ENCODE results near the gene BCL2L12.
"Not testable (repeated sequence)": the region's sequence is repeated elsewhere in the genome, so short reads cannot be mapped to it uniquely, and the experiment has no call there.

The BCL2L12 gene, protein sequence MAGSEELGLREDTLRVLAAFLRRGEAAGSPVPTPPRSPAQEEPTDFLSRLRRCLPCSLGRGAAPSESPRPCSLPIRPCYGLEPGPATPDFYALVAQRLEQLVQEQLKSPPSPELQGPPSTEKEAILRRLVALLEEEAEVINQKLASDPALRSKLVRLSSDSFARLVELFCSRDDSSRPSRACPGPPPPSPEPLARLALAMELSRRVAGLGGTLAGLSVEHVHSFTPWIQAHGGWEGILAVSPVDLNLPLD

DNA sequence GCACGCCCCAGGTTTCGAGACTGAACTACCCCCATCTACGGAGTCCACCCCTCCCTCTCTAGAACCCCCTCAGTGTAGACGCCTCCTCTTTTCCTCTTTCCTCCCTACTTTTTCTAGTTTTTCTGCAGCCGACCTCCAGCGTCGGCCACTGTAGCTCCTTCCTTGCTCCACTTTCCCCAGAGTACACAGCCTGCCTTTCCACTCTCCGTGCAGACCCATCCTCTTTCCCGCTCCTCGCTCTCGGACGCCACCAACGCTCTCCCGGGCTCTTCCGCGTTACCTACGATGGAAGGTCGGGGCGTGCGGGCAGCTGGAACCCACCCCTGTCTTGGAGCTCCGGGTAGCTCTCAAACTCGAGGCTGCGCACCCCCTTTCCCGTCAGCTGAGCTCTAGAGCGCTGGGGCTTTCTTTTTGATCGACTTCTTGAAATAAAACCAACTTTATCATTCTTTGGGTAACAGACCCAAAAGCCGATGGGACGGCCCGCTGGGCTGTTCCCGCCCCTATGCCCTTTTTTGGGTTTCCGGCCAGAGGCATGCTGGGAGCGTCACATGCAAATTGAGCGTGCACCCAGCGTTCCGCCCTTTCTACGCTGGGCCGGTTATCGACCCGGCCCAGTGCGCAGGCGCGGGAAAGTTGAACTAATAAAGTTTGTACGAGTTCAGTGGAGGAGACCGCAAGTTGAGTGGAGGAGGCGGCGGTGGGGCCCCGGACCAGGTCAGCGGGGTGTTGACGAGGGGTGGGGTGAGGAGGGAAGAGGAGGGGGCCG lies at the start of gene BCL2L12, which contains the start of gene IRF3:
Gene BCL2L12, plus strand, starts transcription at position 583 of the 769 bp plus-strand sequence. CDS start 760 bp downstream, outside the sequence.
Gene IRF3, minus strand, starts transcription at position 507 of the 769 bp plus-strand sequence. CDS start 1,019 bp downstream, outside the sequence.
- FAIRE-seq, result peak; percentile 97

DNA sequence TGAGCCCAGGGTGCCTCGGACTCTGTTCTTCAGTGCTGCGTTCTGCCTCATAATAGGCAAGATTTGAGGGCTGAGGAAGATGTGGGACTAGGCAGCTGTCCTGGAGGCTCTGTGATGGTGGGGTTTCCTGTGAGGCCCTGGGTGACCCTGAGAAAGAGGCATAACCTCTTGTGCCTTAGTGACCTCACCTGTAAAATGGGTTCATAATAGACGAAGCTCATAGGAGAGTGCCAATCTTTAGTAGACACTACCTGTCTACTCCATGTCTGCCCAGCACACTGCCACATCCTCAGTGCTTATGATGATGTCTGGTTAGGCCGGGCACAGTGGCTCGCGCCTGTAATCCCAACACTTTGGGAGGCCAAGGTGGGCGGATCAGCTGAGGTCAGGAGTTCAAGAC lies 49.2 kb upstream of the BCL2L12 start:
- FAIRE-seq, result no peak

DNA sequence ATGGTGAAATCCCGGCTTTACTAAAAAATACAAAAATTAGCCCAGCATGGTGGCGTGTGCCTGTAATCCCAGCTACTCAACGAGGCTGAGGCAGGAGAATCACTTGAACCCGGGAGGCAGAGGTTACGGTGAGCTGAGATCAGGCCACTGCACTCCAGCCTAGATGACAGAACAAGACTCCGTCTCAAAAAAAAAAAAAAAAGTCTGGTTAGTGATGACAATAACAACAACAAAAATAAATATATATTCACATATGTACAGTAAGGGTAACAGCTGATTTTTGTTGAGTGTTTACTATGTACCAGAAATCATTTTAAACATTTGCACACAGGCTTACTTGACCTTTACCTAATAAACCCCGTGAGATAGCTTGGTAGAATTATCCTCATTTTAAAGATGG lies 48.8 kb upstream of the BCL2L12 start:
- FAIRE-seq, result no peak

DNA sequence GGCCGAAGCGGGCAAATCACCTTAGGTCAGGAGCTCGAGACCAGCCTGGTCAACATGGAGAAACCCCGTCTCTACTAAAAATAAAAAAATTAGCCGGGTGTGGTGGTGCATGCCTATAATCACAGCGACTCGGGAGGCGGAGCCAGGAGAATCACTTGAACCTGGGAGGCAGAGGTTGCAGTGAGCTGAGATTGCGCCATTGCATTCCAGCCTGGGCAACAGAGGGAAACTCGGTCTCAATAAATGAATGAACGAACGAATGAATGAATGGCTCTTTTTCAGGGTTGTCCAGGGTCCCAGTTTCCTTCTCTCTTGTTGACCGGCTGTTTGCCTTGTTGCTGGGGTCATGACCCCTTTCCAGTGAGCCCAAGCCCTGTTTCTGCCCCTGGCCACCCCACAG lies 47.9 kb upstream of the BCL2L12 start:
- FAIRE-seq, result not testable (repeated sequence)

DNA sequence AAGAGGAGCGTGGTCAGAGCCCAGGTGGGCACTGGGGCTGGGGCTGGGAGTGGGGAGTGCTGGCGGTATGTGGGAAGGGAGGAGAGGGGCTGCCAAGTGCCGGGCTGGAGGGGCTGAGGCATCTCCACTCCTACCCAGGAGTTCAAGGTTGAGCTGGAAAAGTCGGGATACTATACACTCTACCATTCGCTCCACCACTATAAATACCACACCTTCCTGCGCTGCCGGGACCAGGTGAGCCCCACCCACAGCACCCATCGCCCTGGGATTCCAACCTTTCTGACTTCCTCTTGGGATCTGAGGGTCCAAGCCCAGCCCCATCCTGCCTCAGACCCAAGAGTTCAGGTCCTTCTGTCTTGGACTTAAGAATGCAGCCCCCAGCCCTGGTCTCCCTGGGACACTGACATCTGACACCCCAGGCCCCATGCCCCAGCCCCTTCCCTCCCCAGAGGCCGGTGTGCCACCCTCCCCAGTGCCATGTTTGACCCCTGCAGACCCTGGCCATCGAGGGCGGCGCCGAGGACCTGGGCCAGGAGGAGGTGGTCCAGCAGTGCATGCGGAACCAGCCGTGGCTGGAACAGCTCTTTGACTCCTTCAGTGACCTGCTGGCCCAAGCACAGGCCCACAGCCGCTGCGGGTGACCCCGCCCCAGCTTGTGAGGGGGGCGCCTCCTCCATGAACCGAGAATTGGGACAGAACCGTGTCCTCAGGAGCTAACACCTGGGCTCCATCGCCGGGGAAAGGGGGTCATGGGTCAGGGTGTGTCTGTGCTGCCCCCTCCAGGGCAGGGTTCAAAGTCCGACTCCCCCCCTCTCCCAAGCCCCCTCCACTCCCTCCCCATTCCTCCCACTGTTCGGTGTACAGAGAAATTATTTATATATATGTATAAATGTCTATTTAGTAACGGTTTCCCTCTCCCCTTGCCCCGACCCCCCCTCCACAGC lies 40.5 kb upstream of the BCL2L12 start:
- no peak for FAIRE-seq

DNA sequence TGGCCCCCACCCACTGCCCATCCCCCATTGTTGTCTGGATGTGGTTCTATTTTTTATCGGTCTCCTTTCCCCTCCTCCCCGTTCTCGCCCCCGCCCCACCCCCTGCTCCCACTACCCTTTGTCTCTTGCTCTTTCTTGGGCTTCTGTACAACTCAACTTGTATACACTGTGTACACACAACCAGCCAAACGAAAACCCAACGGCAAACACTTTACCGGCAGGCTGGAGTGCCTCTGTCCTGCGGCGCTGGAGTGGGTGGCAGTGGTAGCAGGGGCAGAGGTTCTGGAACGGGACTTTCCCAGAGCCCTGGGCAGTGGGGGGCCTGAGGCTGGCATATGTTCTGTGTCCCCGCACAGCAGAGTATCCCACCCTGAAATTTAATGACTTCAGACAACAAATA lies 39.5 kb upstream of the BCL2L12 start:
- FAIRE-seq, result no peak

DNA sequence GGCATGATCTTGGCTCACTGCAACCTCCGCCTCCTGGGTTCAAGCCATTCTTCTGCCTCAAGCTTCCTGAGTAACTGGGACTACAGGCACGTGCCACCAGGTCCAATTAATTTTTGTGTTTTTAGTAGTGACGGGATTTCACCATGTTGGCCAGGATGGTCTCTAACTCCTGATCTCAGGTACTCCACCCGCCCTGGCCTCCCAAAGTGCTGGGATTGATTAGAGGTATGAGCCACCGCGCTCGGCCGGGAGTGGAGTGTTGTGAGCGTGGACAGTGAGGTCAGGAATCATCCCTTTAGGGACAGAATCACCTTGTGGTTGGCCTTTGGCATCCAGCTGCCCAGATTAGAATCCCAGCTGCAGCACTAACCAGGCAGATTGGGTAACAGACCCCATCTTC lies 36.1 kb upstream of the BCL2L12 start:
- FAIRE-seq, result no peak

DNA sequence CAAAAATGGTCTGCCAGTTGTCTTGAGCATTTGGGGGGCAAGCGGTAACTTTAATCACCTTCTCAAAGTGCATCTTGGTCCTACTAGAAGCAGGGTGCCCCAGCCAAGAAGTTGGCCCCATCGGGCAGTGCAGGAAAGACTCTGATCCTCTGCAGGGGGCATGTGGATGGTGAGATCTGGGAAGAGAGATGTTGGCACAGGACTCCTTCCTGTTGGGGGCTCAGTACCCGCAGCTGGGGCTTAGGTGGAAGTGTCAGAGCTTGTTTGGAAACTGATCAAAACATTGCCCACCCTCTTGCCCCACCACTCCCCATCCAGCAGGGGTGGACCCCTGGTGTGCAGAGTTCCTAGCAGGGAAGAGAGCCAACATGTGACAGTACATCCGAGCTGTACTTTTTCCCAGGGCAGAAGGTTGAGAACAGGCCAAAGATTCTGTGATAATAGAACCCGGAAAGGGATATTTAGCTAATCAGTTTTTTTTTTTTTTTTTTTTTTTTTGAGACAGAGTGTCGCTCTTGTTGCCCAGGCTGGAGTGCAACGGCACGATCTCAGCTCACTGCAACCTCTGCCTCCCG lies 34.6 kb upstream of the BCL2L12 start:
- FAIRE-seq, result no peak

DNA sequence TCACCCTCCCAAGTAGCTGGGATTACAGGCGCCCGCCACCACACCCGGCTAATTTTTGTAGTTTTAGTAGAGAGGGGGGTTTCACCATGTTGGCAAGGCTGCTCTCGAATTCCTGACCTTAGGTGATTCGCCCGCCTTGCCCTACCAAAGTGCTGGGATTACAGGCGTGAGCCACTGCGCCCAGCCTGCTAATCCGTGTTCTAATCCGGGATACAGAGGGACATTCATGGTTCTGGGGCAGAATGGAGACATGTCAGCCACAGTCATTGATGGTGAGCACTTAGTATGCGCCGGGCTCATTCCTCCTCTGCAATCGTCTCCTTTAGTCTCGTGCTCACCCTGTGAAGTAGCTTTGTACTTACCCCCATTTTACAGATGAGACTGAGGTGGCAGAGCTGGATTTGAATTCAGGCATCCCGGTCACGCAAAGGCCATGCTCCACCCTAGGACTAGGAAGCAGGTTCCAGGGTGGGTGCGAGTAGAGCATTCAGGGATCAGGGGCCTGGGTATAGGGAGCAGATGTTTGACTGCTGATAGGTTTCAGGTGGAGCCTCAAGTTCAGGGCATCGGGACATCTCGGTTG lies 34.0 kb upstream of the BCL2L12 start:
- FAIRE-seq, result no peak

DNA sequence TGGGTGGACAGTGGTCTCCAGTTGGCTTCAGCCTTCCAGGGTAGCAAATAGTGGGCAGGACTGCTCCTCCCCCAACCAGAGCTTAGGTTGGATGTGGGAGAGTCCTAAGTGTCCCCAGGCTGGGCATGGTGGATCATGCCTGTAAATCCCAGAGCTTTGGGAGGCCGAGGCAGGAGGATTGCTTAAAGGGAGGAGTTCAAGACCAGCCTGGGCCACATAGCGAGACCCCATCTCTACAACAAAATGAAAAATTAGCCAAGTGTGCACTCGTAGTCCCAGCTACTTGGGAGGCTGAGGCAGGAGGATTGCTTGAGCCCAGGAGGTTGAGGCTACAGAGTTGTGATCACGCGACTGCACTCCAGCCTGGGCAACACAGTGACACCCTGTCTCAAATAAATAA lies 33.2 kb upstream of the BCL2L12 start:
- FAIRE-seq, result no peak

DNA sequence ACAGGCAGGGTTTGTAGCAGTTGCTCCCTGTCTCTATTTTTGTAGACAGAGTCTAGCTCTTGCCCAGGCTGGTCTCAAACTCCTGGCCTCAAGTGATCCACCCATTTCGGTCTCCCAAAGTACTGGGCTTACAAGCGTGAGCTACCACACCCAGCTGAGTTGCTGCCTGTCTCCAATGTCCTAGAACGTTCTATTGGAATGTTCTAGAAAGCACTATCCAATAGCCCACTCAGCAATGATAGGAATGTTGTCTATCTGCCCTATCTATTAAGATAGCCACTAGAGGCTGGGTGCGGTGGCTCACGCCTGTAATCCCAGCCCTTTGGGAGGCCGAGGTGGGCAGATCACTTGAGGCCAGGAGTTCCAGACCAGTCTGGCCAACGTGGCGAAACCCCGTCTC lies 32.5 kb upstream of the BCL2L12 start:
- not testable (repeated sequence) for FAIRE-seq

DNA sequence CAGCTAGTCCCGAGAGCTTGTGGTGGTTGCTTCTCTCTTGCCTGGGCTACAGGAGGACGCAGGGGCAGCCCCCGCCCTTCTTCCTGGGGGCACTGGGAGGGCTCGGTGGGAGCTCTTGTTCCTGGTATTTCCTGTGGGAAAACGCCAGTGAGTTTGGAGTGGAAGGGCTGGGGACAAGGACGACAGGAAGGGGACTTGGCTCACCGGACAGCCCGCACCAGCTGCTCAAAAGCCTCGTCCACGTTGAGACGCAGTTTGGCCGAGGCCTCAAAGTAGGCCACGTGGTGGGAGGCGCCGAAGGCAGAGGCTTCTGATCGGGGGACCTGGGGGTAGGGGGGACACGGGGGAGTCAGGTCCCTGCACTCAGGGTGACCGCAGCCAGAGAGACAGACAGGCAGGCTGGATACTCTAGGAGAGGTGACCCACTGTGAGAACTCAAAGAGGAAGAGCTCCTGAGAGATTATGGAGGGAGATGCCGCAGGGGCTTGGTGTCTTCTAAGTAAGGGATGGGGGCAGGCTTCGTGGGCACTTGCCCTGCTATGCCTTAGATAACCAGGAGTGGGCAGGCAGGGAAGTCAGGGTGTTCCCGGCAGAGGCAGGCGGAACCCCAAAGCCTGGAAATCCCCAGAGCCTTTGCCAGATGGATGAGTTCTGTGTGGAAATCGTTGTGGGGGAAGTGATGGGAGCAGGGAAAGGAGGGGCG lies 30.1 kb upstream of the BCL2L12 start:
- FAIRE-seq, result no peak

DNA sequence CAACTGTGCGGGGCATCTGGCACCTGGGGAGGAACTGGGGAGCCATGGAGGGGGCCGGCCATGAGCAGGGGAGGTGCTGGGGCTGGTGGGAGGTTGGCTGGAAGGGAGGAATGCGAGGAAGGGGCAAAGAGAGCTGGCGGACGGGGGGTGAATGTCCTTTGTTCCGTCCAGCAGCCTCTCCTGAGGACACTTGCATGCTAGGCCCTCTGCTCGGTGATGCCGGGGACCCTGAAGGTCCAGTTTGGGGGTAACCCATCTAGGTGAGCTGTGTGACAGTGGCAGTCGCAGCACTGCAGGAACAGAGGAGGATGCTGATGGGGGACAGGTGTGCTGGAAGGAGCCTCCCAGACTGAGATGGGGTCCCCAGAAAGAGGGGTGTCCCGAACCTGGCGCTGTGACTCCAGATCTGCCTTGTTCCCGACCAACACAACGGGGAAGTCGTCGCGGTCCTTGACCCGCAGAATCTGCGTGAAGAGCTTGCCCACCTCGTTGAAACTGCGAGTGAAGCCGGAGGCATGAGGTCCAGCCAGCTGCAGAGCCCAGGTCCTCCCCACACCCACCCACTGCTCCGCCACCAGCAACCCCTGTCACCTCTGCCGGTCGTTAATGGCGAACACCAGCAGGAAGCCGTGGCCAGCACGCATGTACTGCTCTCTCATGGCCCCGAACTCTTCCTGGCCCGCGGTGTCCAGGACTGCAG lies 29.4 kb upstream of the BCL2L12 start:
- no peak for FAIRE-seq

DNA sequence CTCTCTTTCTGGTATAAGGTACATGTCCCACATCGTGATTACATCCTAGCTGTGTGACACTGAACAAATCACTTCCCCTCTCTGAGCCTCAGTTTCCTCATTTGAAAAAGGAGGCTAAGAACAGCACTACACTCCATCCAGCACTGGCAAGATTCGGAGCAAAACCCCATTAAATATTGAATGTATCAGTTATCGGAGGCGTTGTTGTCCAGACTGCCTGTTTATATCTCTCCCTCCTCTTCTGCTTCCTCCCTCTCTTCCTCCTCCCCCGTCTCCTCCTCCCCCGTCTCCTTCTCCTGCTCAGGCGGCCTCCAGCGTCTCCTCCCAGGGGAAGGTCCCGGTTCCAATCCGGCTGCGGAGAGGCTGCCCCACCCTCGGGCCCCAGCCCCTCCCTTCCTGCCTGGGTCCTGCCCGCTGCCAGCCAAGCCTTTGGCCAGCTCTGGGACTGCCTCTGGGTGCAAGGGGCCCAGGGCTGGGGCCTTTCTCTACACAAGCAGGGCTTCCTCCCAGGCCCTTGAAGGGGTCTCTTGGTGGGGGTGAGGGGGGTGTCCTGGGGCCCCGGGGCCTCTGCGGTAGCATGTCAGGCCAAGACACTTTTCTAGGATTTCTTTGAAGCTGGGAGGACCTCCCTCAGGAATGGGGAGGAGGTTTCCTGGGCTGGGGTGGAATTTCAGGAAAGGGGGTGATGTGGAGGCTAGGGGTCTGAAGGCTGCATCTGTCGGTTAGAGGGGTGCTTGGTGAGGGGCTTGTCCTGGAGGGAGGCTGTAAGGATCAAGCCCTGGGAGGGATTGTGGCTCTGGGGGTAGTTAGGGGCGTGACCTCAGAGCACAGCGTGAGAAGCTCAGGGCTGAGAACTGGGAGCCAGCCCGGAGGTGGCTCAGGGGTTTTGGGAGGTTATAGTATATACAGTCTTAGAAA lies 27.7 kb upstream of the BCL2L12 start:
- peak; percentile 50 for FAIRE-seq

DNA sequence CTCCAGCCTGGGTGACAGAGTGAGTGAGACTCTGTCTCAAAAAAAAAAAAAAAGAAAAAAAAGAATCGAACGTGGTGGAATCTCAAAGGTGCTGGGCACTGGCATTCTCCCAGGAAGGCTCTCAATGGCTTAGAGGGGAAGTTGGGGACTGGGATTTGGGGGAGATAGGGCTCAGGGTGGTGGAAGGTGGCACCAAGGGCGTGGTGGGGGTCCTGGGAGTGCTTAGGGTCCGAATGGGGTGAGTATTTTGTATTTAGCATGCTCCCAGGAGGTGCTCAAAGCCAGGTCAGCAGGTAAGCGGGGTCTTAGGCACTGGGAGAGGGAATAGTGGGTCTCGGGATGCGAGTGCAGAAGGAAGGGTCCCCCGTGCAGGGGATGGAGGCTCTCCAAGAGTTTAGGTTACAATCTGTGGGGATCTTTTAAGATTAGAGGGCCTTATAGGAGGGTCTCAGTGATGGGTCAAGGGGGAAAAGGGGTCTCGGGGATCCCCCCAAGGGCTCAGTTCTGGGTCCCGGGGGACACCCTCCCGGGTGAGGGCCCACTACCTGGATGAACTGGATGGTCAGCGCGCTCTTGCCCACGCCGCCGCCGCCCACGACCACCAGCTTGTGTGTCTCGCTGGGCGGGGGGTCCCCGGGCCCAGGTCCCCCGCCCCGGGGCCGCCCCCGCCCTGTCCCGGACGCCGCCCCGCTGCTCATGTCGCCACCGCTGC lies 26.2 kb upstream of the BCL2L12 start:
- FAIRE-seq, result no peak

DNA sequence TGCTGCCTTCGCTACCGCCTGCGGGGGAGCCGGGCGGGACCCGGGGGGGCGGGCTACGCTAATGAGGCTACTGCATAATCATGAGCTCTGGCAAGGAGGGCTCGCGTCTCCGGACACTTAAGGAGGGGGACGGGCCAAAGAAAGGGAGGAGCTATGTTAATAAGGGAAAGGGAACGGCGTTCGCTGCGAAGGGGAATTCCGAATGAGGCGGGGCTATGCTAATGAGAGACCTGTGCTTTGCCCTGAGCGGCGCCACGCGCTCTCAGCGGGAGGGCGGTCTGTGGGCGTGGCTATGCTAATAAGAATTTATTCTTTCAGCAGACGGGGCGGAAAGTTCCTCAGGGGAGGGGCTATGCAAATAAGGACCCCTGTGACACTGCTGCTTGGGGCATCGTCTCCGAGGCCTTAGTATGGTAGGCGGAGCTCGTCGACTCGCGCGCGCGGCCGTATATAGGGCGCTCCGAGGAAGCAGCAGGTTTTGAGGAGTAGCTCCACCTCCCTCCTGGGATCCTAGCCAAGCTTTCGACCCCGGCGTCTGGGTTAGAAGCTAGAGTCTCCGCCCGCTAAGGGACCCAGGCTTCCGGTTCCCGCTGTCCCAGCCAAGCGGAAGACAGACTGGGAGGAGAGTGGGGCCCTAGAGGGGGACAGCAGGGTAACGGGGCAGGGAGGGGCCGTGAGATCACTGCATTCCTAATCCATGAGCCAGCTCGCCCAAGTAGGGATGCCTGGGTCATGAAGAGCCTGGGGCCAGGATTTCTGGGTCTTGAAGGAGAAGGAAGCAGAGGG lies 25.4 kb upstream of the BCL2L12 start, which contains the start of gene RRAS:
Gene RRAS, minus strand, starts transcription at position 31 of the 786 bp plus-strand sequence. CDS start 45 bp downstream, outside the sequence.
- FAIRE-seq, result peak; percentile 100

DNA sequence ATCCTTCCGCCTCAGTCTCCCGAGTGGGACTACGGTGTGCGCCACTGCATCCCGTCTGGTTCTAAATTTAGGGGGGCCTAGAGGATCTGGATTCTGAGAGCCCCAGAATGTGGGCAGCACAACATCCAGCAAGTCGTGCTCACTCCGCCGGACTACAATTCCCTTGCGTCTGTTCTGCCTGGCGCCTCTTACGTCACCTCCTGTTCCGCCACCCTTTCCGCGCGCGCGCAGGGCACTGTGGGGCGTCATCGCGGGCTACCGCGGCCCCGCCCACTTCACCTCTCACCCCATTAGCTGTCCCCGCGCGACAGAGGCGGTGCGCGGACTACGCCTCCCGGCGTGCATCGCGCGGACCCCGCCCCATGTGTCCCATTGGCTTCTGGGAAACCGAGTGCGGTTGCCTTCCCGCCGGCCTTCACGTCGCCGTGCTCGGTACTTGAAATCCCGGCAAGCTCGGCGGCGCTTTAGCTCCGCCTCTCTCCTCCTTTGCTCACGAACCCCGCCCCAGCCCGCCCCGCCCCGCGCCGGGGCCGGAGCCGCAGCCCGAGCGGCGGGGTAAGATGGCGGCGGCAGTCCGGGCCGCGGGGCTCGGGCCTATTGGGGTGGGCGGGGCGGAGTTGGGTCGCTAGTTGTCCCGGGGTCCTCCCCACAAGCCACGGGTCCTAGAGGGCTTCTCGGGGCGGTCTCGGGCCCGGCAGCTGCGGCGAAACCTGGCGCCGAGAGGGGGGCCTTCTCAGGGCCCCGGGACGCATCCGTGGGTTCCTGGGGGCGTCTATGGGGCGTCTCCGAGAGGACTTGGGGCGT lies 23.8 kb upstream of the BCL2L12 start, which contains the start of gene SCAF1:
Gene SCAF1, plus strand, starts transcription at position 522 of the 804 bp plus-strand sequence. CDS start 2,818 bp downstream, outside the sequence.
- FAIRE-seq, result peak; percentile 96

All from G401.6 (cell line).